GM23338 (cell line): ENCODE data around the gene DOK7. TPM values are rescaled to one million over a fixed set of nuclear protein-coding genes. Genes with fewer than 3 reads are reported as not detected.

Source experiments
- ATAC-seq: fragments of 200-7000 bp; cut with Tn5 transposase; 3 replicates; pipeline ENCODE4 v1.9.1; 2020
- DNase-seq: peaks from one replicate; pipeline ENCODE4 v3.0.0-alpha.2; 2015; ENCODE audit warnings: low spot score
- H2AFZ ChIP-seq: fragments of 200-600 bp; sonication (generic); 2 replicates; pipeline ENCODE4 v1.8.0; 2016; ENCODE audit warnings: antibody characterized with exemption, mild to moderate bottlenecking, moderate library complexity
- H3F3A ChIP-seq: fragments of 200-600 bp; sonication (generic); replicated peaks from 2 replicates; pipeline ENCODE4 v1.8.0; 2017; ENCODE audit warnings: antibody characterized with exemption, mixed run types, low read depth
- H3K27ac ChIP-seq: fragments of 200-600 bp; sonication (generic); 2 replicates; pipeline ENCODE4 v1.6.1; 2016; ENCODE audit warnings: low read depth
- H3K27me3 ChIP-seq: fragments of 200-600 bp; sonication (generic); 2 replicates; pipeline ENCODE4 v1.8.0; 2016; ENCODE audit warnings: mild to moderate bottlenecking, mixed run types, moderate library complexity; ENCODE audit not compliant: insufficient read depth
- H3K36me3 ChIP-seq: fragments of 200-600 bp; sonication (generic); 2 replicates; pipeline ENCODE4 v1.8.0; 2016; ENCODE audit warnings: mild to moderate bottlenecking; ENCODE audit not compliant: insufficient read depth
- H3K4me1 ChIP-seq: fragments of 200-600 bp; sonication (generic); 2 replicates; pipeline ENCODE4 v1.8.0; 2016; ENCODE audit warnings: mild to moderate bottlenecking, moderate library complexity; ENCODE audit not compliant: insufficient read depth
- H3K4me2 ChIP-seq: fragments of 200-600 bp; sonication (generic); 2 replicates; pipeline ENCODE4 v1.7.1; 2017; ENCODE audit warnings: mixed run types
- H3K4me3 ChIP-seq: fragments of 200-600 bp; sonication (generic); 2 replicates; pipeline ENCODE4 v1.6.1; 2016; ENCODE audit warnings: mixed run types
- H3K79me2 ChIP-seq: fragments of 200-600 bp; sonication (generic); replicated peaks from 2 replicates; pipeline ENCODE4 v1.8.0; 2017; ENCODE audit warnings: mild to moderate bottlenecking; ENCODE audit not compliant: insufficient read depth
- H3K9me2 ChIP-seq: fragments of 200-600 bp; sonication (generic); 2 replicates; pipeline ENCODE4 v1.8.0; 2017; ENCODE audit not compliant: insufficient read depth
- H4K20me1 ChIP-seq: fragments of 200-600 bp; sonication (generic); replicated peaks from 2 replicates; pipeline ENCODE4 v1.8.0; 2017; ENCODE audit warnings: mild to moderate bottlenecking; ENCODE audit not compliant: insufficient read depth
- H3K27ac Mint-ChIP-seq: 2 replicates; pipeline ENCODE4 v1.8.0; 2020; ENCODE audit warnings: inconsistent platforms, mild to moderate bottlenecking, moderate library complexity, mixed read lengths
- H3K27me3 Mint-ChIP-seq: 3 replicates; pipeline ENCODE4 v1.8.0; 2022; ENCODE audit warnings: low read depth, mild to moderate bottlenecking, moderate library complexity, mixed read lengths, inconsistent platforms; ENCODE audit not compliant: insufficient read depth, poor library complexity
- H3K36me3 Mint-ChIP-seq: 3 replicates; pipeline ENCODE4 v1.8.0; 2021; ENCODE audit warnings: low read depth, mild to moderate bottlenecking, inconsistent platforms, moderate library complexity, mixed read lengths
- H3K4me1 Mint-ChIP-seq: 3 replicates; pipeline ENCODE4 v1.8.0; 2020; ENCODE audit warnings: mild to moderate bottlenecking, inconsistent platforms, mixed read lengths
- H3K4me3 Mint-ChIP-seq: 3 replicates; pipeline ENCODE4 v1.8.0; 2021; ENCODE audit warnings: moderate library complexity, mild to moderate bottlenecking, inconsistent platforms, mixed read lengths
- H3K9me3 Mint-ChIP-seq: 3 replicates; pipeline ENCODE4 v1.8.0; 2020; ENCODE audit warnings: moderate library complexity, mild to moderate bottlenecking, inconsistent platforms, mixed read lengths
- CREB1 ChIP-seq: fragments of 250-450 bp; sonication (Bioruptor Pico); IDR thresholded peaks from 2 replicates; pipeline ENCODE4 v1.5.0; 2020; ENCODE audit warnings: low read depth, mild to moderate bottlenecking, moderate library complexity
- CTCF ChIP-seq, 2 experiments: fragments of 200-600 bp in 1 of 2; sonication (generic) in 1 of 2; conservative IDR thresholded peaks; 2 replicates each; pipeline versions ENCODE4 v1.5.1 to v1.6.1; 2016 to 2017; ENCODE audit warnings: antibody characterized with exemption in 2 of 2, low read depth in 2 of 2, mild to moderate bottlenecking in 2 of 2, moderate library complexity in 1 of 2
- EZH2 ChIP-seq: fragments of 200-600 bp; sonication (generic); IDR thresholded peaks from one replicate; pipeline ENCODE4 v1.8.0; 2017; ENCODE audit warnings: antibody characterized with exemption, mild to moderate bottlenecking, low read depth; ENCODE audit not compliant: unreplicated experiment
- JUNB ChIP-seq: IDR thresholded peaks from one replicate; pipeline ENCODE4 v1.6.1; 2016; ENCODE audit warnings: antibody characterized with exemption; ENCODE audit not compliant: unreplicated experiment
- STAT1 ChIP-seq: IDR thresholded peaks from one replicate; pipeline ENCODE4 v1.6.1; 2016; ENCODE audit warnings: antibody characterized with exemption; ENCODE audit not compliant: unreplicated experiment
- ZNF114 ChIP-seq: fragments of 250-450 bp; sonication (Bioruptor Pico); IDR thresholded peaks from 2 replicates; pipeline ENCODE4 v1.5.0; 2020; ENCODE audit warnings: mild to moderate bottlenecking, moderate library complexity
- ZNF331 ChIP-seq: fragments of 250-450 bp; sonication (Bioruptor Pico); IDR thresholded peaks from 2 replicates; pipeline ENCODE4 v1.5.0; 2020; ENCODE audit warnings: low read depth, mild to moderate bottlenecking, moderate library complexity
- ZNF462 ChIP-seq: fragments of 250-450 bp; sonication (Bioruptor Pico); IDR thresholded peaks from 2 replicates; pipeline ENCODE4 v1.5.0; 2020; ENCODE audit warnings: mild to moderate bottlenecking, moderate library complexity
- polyA plus RNA-seq: library from polyadenylated mRNA; unstranded; fragments of >200 nt; fragmentation: Nextera tagmentation; extraction: Ambion mirVana; gene quantifications from 2 replicates; pipeline ENCODE4 v1.2.1, GENCODE V29; 2016
- total RNA-seq: library from RNA; depleted of rRNA; stranded (reverse); fragments of >200 nt; shearing (Covaris generic); gene quantifications from 2 replicates; pipeline ENCODE4 v1.2.3, GENCODE V29; 2014
- TF ChIP-seq, protein P1 (sequence below): IDR thresholded peaks from 2 replicates; pipeline ENCODE4 v1.6.1; 2016; ENCODE audit warnings: antibody characterized with exemption
- TF ChIP-seq, protein P2 (sequence below): IDR thresholded peaks from one replicate; pipeline ENCODE4 v1.6.1; 2018; ENCODE audit warnings: antibody characterized with exemption; ENCODE audit not compliant: unreplicated experiment

The DOK7 gene
- total and polyA plus RNA-seq, 2 experiments from 2014 or later, result 0.34 to 0.52 TPM

- TF ChIP-seq ZNF331 (CRISPR knock-in tag), result no peak
- no peak for TF ChIP-seq CTCF (conservative IDR thresholded peaks at IDR 0.05; ENCODE audit: low read depth in 2 of 2)
- TF ChIP-seq, protein P1, sequence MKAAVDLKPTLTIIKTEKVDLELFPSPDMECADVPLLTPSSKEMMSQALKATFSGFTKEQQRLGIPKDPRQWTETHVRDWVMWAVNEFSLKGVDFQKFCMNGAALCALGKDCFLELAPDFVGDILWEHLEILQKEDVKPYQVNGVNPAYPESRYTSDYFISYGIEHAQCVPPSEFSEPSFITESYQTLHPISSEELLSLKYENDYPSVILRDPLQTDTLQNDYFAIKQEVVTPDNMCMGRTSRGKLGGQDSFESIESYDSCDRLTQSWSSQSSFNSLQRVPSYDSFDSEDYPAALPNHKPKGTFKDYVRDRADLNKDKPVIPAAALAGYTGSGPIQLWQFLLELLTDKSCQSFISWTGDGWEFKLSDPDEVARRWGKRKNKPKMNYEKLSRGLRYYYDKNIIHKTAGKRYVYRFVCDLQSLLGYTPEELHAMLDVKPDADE, result no peak
- TF ChIP-seq ZNF462 (CRISPR knock-in tag), result no peak
- TF ChIP-seq, protein P2, sequence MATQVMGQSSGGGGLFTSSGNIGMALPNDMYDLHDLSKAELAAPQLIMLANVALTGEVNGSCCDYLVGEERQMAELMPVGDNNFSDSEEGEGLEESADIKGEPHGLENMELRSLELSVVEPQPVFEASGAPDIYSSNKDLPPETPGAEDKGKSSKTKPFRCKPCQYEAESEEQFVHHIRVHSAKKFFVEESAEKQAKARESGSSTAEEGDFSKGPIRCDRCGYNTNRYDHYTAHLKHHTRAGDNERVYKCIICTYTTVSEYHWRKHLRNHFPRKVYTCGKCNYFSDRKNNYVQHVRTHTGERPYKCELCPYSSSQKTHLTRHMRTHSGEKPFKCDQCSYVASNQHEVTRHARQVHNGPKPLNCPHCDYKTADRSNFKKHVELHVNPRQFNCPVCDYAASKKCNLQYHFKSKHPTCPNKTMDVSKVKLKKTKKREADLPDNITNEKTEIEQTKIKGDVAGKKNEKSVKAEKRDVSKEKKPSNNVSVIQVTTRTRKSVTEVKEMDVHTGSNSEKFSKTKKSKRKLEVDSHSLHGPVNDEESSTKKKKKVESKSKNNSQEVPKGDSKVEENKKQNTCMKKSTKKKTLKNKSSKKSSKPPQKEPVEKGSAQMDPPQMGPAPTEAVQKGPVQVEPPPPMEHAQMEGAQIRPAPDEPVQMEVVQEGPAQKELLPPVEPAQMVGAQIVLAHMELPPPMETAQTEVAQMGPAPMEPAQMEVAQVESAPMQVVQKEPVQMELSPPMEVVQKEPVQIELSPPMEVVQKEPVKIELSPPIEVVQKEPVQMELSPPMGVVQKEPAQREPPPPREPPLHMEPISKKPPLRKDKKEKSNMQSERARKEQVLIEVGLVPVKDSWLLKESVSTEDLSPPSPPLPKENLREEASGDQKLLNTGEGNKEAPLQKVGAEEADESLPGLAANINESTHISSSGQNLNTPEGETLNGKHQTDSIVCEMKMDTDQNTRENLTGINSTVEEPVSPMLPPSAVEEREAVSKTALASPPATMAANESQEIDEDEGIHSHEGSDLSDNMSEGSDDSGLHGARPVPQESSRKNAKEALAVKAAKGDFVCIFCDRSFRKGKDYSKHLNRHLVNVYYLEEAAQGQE, result no peak
- no peak for TF ChIP-seq STAT1
- TF ChIP-seq EZH2, result no peak
- no peak for TF ChIP-seq CREB1 (CRISPR knock-in tag)
- TF ChIP-seq JUNB, result no peak
- TF ChIP-seq ZNF114, result no peak
- H3K9me2 ChIP-seq, result no peaks in the 10 kb centered on the region
- Mint-ChIP-seq H3K4me3 (no peak overlapping the region), H3K4me1 (peaks cover 3% of the 10 kb centered on the region; the same call in 1 of the 3 replicates), H3K27me3 (peaks cover 10% of the 10 kb centered on the region), H3K9me3 (no peaks in the 10 kb centered on the region), H3K27ac (no peak overlapping the region), H3K36me3 (no peaks in the 10 kb centered on the region)
- H3K27me3 ChIP-seq, result no peaks in the 10 kb centered on the region
- no peaks in the 10 kb centered on the region for H3K79me2 ChIP-seq
- H2AFZ ChIP-seq, result no peak overlapping the region
- no peak overlapping the region for H3K27ac ChIP-seq
- ATAC-seq, result no peak
- no peaks in the 10 kb centered on the region for H3K36me3 ChIP-seq
- no peaks in the 10 kb centered on the region for H3F3A ChIP-seq
- H3K4me1 ChIP-seq, result no peaks in the 10 kb centered on the region
- no peak overlapping the region for H3K4me3 ChIP-seq
- DNase-seq, result no peak
- 0 out of 2 replicates have a peak, but pooled peaks cover 4% of the 10 kb centered on the region for H4K20me1 ChIP-seq
- H3K4me2 ChIP-seq, result no peak overlapping the region
These were observed 33.5 kb upstream of the DOK7 start for GRCh38 chr4:3429651-3430050.
